Activated CD4-positive, alpha-beta T cell treated with anti-CD3 and anti-CD28 coated beads, Interleukin-2, amount 10 ng/mL, durations not matched to agents 24 days and 14 days (primary cell): ENCODE data around the gene FOXR1. TPM values are rescaled to one million over a fixed set of nuclear protein-coding genes. Genes with fewer than 3 reads are reported as not detected.

Source experiments
- DNase-seq: peaks from one replicate; pipeline ENCODE4 v3.0.0; 2022
- H3K27ac Mint-ChIP-seq: one replicate; pipeline ENCODE4 v1.8.0; 2022; ENCODE audit warnings: mild to moderate bottlenecking, mixed read lengths
- H3K27me3 Mint-ChIP-seq: one replicate; pipeline ENCODE4 v1.8.0; 2022; ENCODE audit warnings: mixed read lengths
- H3K36me3 Mint-ChIP-seq: one replicate; pipeline ENCODE4 v1.8.0; 2022; ENCODE audit warnings: low read depth, mild to moderate bottlenecking, mixed read lengths
- H3K4me1 Mint-ChIP-seq: one replicate; pipeline ENCODE4 v1.8.0; 2021; ENCODE audit warnings: mixed read lengths
- H3K4me3 Mint-ChIP-seq: one replicate; pipeline ENCODE4 v1.8.0; 2022; ENCODE audit warnings: mild to moderate bottlenecking, moderate library complexity, mixed read lengths
- H3K9me3 Mint-ChIP-seq: one replicate; pipeline ENCODE4 v1.8.0; 2021; ENCODE audit warnings: mixed read lengths
- intact Hi-C: fragments of 100-400 bp; cut with micrococcal nuclease; formaldehyde crosslinking; loops from one replicate; pipeline ENCODE4 v1.15.1; 2023
- total RNA-seq: library from RNA; stranded (reverse); gene quantifications from 2 replicates; pipeline ENCODE4 v1.2.3, GENCODE V29; 2022

FOXR1 gene
- total RNA-seq, 1 donor from 2014 or later: not detected

- H3K4me1 Mint-ChIP-seq: peaks cover 19% of the 10 kb centered on the region
- DNase-seq: peak; percentile 100
- H3K36me3 Mint-ChIP-seq: peaks cover 6% of the 10 kb centered on the region
- peak within 1 kb of the TSS; percentile 89 for H3K27ac Mint-ChIP-seq
- intact Hi-C loops: loop anchor here (1.0 to 2.0 kb wide), 4 partner anchors 12 to 36 kb away; partner anchors contain the start of genes CENATAC, HYOU1, RPS25 and TRAPPC4
- H3K4me3 Mint-ChIP-seq: peak within 1 kb of the TSS; percentile 83
- H3K27me3 Mint-ChIP-seq: no peaks in the 10 kb centered on the region
- no peaks in the 10 kb centered on the region for H3K9me3 Mint-ChIP-seq
Measured at GRCh38 chr11:119030329-119031047, 58.9 kb downstream of the FOXR1 start, which contains the start of gene SLC37A4. Gene SLC37A4, minus strand, starts transcription at chr11:119030877.

Other genes starting within 250 kb of the FOXR1 start
- 117 TPM in 2 replicates for gene DDX6, start 180.6 kb upstream of the FOXR1 start, total RNA-seq
- 6.1 and 6.4 TPM in 2 replicates for gene CXCR5, start 87.9 kb upstream of the FOXR1 start, total RNA-seq
- gene BCL9L, start 45.8 kb upstream of the FOXR1 start, total RNA-seq: 25.1 and 28.5 TPM in 2 replicates
- not detected in 2 replicates for gene UPK2, start 15.5 kb upstream of the FOXR1 start, total RNA-seq
- 46.3 and 47.1 TPM in 2 replicates for gene CENATAC, start 26.4 kb downstream of the FOXR1 start, total RNA-seq
- gene RPS25, start 46.6 kb downstream of the FOXR1 start, total RNA-seq: 1,641 and 1,650 TPM in 2 replicates
- gene TRAPPC4, start 47.0 kb downstream of the FOXR1 start, total RNA-seq: 141 and 151 TPM in 2 replicates
- gene SLC37A4, start 59.1 kb downstream of the FOXR1 start, total RNA-seq: 28.8 and 31.6 TPM in 2 replicates
- 193 and 203 TPM in 2 replicates for gene HYOU1, start 85.4 kb downstream of the FOXR1 start, total RNA-seq
- 20.2 and 20.9 TPM in 2 replicates for gene VPS11, start 96.1 kb downstream of the FOXR1 start, total RNA-seq
- gene HMBS, start 113.1 kb downstream of the FOXR1 start, total RNA-seq: 60.9 and 62.8 TPM in 2 replicates
- gene DPAGT1, start 130.1 kb downstream of the FOXR1 start, total RNA-seq: 76.1 and 79.4 TPM in 2 replicates
- gene C2CD2L, start 135.6 kb downstream of the FOXR1 start, total RNA-seq: 31.5 and 33.5 TPM in 2 replicates
- gene HINFP, start 149.8 kb downstream of the FOXR1 start, total RNA-seq: 34.9 and 41.4 TPM in 2 replicates
- 0.07 TPM in 1 of 2 replicates, not detected in the other for gene ABCG4, start 177.3 kb downstream of the FOXR1 start, total RNA-seq
- gene NLRX1, start 197.0 kb downstream of the FOXR1 start, total RNA-seq: 23.3 and 25.0 TPM in 2 replicates
- gene NHERF4, start 213.7 kb downstream of the FOXR1 start, total RNA-seq: 0.54 and 0.58 TPM in 2 replicates
- 36.4 and 36.5 TPM in 2 replicates for gene CBL, start 234.6 kb downstream of the FOXR1 start, total RNA-seq